Measurements from ENCODE around the gene DZANK1. TPM values are rescaled to one million over a fixed set of nuclear protein-coding genes. Genes with fewer than 3 reads are reported as not detected.
"Not testable (repeated sequence)": the region's sequence is repeated elsewhere in the genome, so short reads cannot be mapped to it uniquely, and the experiment has no call there.

DZANK1 gene
- total RNA-seq, 1 experiment from 2014 or later: 1.4 TPM

DNA sequence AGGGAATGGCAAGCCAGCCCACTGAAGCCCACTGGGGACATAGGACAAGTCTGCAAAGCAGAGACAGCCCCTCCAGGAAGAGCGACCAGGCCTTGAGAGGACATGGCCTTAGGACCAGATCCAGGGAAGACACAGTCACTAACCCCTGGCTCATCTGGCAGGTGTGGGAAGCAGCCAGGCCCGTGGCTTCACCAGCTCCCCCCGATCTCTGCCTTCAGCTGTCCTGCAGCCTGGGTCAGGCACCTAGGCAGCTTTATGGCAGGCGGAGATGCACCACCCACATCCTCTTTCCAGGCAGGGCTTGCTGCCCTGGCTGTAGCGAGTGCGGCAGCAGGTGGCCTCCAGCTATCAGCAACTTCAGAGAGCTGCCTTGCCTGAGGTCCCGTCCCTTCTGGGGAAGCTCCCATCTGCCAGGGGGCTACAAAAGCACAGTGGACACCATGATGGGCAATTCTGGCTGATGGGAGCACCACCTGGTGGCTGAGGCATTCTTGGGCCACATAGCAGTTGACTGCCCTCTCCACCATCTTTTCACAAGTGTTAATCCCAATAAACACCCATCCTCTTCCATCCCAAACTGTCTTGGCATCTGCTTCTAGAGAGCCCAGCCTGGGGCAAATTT is 85.8 kb downstream of the DZANK1 start:
- DNase-seq (ENCODE audit: low read depth): no peak

DNA sequence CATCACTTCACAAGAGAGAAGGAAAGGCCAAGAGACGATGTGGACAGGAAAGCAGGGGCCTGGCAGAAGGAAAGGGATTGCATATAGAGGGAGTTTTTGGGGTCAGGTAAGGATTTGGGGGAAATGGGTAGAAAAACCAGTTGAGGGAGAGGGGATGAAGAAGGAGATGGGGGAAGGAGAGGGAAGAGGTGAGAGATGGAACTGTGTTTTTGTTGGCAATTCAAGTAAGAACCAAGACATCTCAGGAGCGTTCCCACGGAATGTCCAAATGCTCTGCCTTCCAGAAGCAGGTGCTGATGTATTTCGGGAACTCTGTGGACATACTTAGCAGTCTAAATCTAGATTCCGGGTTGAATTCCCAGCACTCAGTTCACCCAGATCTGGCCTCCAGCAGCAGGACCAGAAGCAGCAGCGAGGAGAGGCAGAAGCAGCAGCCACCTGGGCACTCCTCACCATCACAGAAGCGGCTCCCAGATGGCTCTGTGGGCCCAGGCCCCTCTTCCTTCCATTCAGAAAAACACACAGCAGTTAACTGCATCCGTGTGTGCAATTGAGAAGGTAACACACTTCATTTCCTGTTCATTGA is 88.8 kb downstream of the DZANK1 start:
- no peak for DNase-seq (ENCODE audit: low read depth)

DNA sequence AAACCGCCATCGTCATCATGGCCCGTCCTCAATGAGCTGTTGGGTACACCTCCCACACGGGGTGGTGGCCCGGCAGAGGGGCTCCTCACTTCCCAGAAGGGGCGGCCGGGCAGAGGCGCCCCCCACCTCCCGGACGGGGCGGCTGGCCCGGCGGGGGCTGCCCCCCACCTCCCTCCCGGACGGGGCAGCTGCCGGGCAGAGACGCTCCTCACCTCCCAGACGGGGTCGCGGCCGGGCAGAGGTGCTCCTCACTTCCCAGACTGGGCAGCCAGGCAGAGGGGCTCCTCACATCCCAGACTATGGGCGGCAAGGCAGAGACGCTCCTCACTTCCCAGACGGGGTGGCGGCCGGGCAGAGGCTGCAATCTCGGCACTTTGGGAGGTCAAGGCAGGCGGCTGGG is 91.3 kb downstream of the DZANK1 start:
- not testable (repeated sequence) for DNase-seq (ENCODE audit: low read depth)

DNA sequence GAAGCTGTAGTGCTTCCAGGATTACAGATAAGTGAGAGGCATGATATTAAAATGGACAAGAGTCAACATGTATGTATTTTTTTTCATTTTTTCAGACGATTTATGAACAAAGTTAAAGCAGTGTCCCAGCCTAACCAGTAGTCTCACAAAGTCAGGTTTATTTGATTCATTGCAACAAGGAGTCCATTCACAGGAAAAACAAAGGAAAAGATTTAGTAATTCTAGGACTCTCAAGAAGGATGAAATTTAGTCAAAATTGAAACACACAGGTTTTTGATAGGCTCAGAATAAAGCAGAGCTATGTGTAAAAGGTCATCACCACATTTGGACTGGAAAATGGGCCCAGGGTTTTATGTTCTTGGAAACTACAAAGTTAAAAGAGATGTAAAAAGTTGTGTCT is 94.5 kb downstream of the DZANK1 start:
- DNase-seq (ENCODE audit: low read depth): no peak

GRCh38 chr20:18364768-18365167 is 102.1 kb downstream of the DZANK1 start:
- DNase-seq (ENCODE audit: low read depth): no peak

DNA sequence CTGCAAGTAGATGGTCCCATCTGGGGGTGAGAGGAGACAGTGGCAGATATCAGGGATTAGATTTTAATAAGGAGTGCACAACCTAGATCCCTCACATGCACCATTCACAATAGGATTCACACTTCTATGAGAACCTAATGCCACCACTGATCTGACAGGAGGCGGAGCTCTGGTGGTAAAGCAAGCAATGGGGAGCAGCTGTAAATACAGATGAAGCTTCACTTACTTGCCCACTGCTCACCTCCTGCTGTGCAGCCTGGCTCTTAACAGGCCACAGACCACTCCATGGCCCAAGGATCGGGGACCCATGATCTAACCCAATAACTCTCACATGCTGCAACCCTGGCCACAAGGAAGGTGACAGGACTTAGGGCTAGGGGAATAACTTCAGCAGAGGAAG is 103.1 kb downstream of the DZANK1 start:
- no peak for DNase-seq (ENCODE audit: low read depth)

DNA sequence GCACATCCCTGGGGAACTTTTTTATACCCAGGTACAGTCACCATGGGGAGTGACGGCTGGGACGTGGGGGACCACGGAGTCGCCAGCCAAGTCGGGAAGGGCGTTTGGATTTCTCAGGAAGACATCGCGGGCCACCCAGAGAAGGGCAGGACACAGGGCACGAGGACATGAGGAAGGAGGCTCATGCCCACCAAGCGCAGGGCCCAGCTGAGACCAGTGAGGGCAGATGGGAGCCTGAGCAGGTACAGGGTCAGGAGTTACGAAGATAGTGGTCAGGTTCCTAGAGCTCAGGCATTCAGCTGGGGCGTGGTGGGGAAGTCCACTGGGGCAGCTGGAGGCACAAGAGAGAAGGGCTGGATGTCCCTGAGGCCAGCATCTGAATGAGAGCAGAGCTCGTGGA is 103.9 kb downstream of the DZANK1 start:
- DNase-seq (ENCODE audit: low read depth): no peak

DNA sequence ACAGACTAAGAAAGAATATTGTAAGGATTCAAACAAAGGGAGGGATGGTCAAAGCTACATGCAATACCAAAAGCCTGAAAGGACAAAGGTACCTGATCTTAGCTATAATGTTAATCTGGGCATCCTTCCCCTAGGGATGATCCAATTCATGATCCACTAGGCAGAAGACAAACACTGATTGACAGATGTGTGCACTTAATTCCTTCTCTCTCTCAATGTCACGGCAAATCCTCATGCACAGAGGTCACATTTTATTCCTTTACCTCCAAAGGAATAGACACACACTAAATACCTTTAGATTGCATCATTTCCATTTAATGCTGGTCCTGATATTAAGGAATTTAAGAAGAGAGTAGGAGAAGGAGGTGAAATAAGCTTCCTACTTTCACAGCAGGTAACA is 105.2 kb downstream of the DZANK1 start:
- DNase-seq (ENCODE audit: low read depth): no peak

DNA sequence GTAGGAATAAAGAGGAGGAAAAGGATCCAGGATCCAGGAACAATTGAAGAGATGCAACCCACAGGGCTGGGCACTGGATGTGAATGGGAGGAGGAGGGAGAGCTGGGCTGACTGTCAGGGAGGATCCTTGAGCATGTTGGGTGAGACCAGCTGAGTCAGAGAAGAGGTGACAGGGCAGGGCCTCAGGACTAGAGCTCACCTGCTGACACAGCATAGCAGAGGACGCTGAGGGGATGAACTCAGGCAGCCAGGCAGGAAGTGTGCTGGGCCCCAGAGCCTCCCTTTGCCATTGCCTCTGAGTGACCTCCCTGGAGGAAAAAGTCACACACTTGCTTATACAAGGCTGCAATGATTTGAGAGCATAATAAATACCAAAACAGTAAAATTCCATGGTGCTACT is 106.2 kb downstream of the DZANK1 start:
- no peak for DNase-seq (ENCODE audit: low read depth)

DNA sequence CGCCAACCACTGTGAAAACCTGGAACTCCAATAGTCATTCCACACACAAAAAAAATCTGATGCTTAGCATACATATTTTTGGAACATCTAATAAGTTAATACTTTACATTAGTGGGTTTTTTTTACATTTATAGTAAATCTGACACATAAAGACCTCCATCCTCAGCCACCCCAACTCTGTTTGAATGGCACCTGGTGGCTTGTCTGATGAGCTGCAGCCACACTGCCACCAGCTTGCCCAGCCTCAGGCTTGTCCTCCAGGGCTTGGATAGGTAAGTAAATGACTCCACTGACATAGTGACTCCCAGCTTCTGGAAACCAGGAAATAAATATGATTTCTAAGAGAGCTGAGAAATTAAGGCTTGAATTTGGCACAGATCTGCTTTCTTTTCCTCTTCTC is 107.0 kb downstream of the DZANK1 start:
- DNase-seq (ENCODE audit: low read depth): no peak

DNA sequence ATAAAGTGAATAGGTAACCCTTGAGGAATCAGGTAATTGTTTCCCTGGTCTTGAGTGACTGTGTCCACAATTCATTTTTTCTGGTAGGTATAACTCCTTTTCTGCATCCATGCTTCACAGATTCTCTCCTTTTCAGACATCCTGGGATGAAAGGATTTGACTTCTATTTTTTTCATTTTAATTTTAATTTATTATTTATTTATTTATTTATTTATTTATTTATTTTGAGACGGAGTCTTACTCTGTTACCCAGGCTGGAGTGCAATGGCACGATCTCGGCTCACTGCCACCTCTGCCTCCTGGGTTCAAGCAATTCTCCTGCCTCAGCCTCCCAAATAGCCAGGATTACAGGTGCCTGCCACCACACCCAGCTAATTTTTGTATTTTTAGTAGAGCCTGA is 117.1 kb downstream of the DZANK1 start:
- DNase-seq (ENCODE audit: low read depth): not testable (repeated sequence)

Other genes with a start within 250 kb of the DZANK1 start
- gene ZNF133, start 178.5 kb downstream of the DZANK1 start, total RNA-seq (2014; rRNA removed; shearing (Covaris generic)): 11.7 and 12.9 TPM in 2 replicates
- gene POLR3F, start 360 bp upstream of the DZANK1 start, total RNA-seq (2014; rRNA removed; shearing (Covaris generic)): 15.9 and 17.4 TPM in 2 replicates
- gene RBBP9, start 30.2 kb upstream of the DZANK1 start, total RNA-seq (2014; rRNA removed; shearing (Covaris generic)): 18.4 and 24.7 TPM in 2 replicates
- 56.3 and 60.6 TPM in 2 replicates for gene SEC23B, start 40.9 kb upstream of the DZANK1 start, total RNA-seq (2014; rRNA removed; shearing (Covaris generic))
- gene SMIM26, start 100.4 kb upstream of the DZANK1 start, total RNA-seq (2014; rRNA removed; shearing (Covaris generic)): 83.7 and 85.6 TPM in 2 replicates
- gene DTD1, start 121.0 kb upstream of the DZANK1 start, total RNA-seq (2014; rRNA removed; shearing (Covaris generic)): 80.6 and 107 TPM in 2 replicates